Lung (tissue), 12 donors: Measurements from ENCODE around the gene PCBP3. TPM values are rescaled to one million over a fixed set of nuclear protein-coding genes. Genes with fewer than 3 reads are reported as not detected.

Experiments
- ATAC-seq: fragments of 200-7000 bp; cut with Tn5 transposase; one replicate; pipeline ENCODE4 v1.9.1; 2020; ENCODE audit warnings: moderate number of reproducible peaks; ENCODE audit not compliant: insufficient read depth, low FRiP score
- DNase-seq, 3 donors: peaks; one replicate each; pipeline ENCODE4 v3.0.0-alpha.2; 2013 to 2017
- H3K27ac ChIP-seq, 2 donors: one replicate each; pipeline ENCODE4 v1.5.1; 2013; ENCODE audit warnings: mild to moderate bottlenecking in 2 of 2, moderate library complexity in 2 of 2, control low read depth in 1 of 2, inconsistent platforms in 1 of 2, low read depth in 1 of 2, low read length in 1 of 2
- H3K27me3 ChIP-seq, 3 donors: one replicate each; pipeline ENCODE4 v1.5.1; 2013; ENCODE audit warnings: low read length in 2 of 3; ENCODE audit not compliant: control insufficient read depth in 3 of 3, insufficient read depth in 3 of 3
- H3K36me3 ChIP-seq, 4 donors: one replicate each; pipeline ENCODE4 v1.5.1; 2013; ENCODE audit warnings: low read length in 4 of 4, mild to moderate bottlenecking in 1 of 4, moderate library complexity in 1 of 4; ENCODE audit not compliant: control insufficient read depth in 4 of 4, insufficient read depth in 4 of 4
- H3K4me1 ChIP-seq, 5 donors: one replicate each; pipeline ENCODE4 v1.5.1; 2013; ENCODE audit warnings: low read length in 5 of 5, mild to moderate bottlenecking in 2 of 5, moderate library complexity in 1 of 5; ENCODE audit not compliant: control insufficient read depth in 5 of 5, insufficient read depth in 5 of 5
- H3K4me3 ChIP-seq: one replicate; pipeline ENCODE4 v1.5.1; 2013; ENCODE audit warnings: mild to moderate bottlenecking, control low read depth, moderate library complexity
- H3K9ac ChIP-seq, 2 donors: one replicate each; pipeline ENCODE4 v1.5.1; 2013; ENCODE audit warnings: low read length in 2 of 2, control low read depth in 1 of 2; ENCODE audit not compliant: insufficient read depth in 1 of 2
- H3K9me3 ChIP-seq, 4 donors: one replicate each; pipeline ENCODE4 v1.5.1; 2013; ENCODE audit warnings: low read length in 3 of 4, mild to moderate bottlenecking in 1 of 4, moderate library complexity in 1 of 4; ENCODE audit not compliant: control insufficient read depth in 4 of 4, insufficient read depth in 3 of 4
- CTCF ChIP-seq: IDR thresholded peaks from 2 replicates; pipeline ENCODE4 v1.5.1; 2012; ENCODE audit warnings: mild to moderate bottlenecking; ENCODE audit errors: control extremely low read depth, extremely low read depth
- WGBS, 2 donors: extraction: QIAGEN DNeasy Blood & Tissue Kit; methylation state at CpG; one replicate each; pipeline ENCODE4 v1.1.7; 2013; 5-methylcytosine and 5-hydroxymethylcytosine counted together
- polyA plus RNA-seq, 2 donors: library from polyadenylated mRNA; stranded (reverse); fragments of 200-250 nt; gene quantifications; one replicate each; pipeline ENCODE4 v1.2.1, GENCODE V29; 2013
- total RNA-seq, 2 donors: library from RNA; depleted of rRNA in 1 of 2; stranded (reverse); fragments of >200 nt in 1 of 2; gene quantifications; one replicate each; pipeline ENCODE4 v1.2.1, GENCODE V29; 2014 to 2021
- donor health status: control.
- donor health status: control.
- donor health status: Bipolar disorder and iron deficiency.
- donor health status: healthy.
- donor health status: DM: yes; HTN: yes; CAD: no.

The PCBP3 gene
- total and polyA plus RNA-seq, 4 donors: 1.6 to 8.2 (median 3.1) TPM

- Histone ChIP-seq H3K36me3 (no peaks in the 10 kb centered on the region), H3K4me1 (peaks cover 0 to 13% (median 0%) of the 10 kb centered on the region in 5 donors), H3K9me3 (peaks cover 0 to 2% (median 0%) of the 10 kb centered on the region in 4 donors), H3K4me3 (no peak overlapping the region), H3K27me3 (peaks cover 0 to 11% (median 4%) of the 10 kb centered on the region in 3 donors), H3K9ac (no peak overlapping the region), H3K27ac (no peak overlapping the region)
- DNase-seq (peak in 1 of 3 donors; percentile 37), ATAC-seq (no peak)
- 33 to 43% methylated on average over 26 of the region's 26 CpGs for WGBS, 2 donors
- TF ChIP-seq CTCF: no peak
Measured at GRCh38 chr21:45892156-45892915, 248.8 kb downstream of the PCBP3 start.

DNA sequence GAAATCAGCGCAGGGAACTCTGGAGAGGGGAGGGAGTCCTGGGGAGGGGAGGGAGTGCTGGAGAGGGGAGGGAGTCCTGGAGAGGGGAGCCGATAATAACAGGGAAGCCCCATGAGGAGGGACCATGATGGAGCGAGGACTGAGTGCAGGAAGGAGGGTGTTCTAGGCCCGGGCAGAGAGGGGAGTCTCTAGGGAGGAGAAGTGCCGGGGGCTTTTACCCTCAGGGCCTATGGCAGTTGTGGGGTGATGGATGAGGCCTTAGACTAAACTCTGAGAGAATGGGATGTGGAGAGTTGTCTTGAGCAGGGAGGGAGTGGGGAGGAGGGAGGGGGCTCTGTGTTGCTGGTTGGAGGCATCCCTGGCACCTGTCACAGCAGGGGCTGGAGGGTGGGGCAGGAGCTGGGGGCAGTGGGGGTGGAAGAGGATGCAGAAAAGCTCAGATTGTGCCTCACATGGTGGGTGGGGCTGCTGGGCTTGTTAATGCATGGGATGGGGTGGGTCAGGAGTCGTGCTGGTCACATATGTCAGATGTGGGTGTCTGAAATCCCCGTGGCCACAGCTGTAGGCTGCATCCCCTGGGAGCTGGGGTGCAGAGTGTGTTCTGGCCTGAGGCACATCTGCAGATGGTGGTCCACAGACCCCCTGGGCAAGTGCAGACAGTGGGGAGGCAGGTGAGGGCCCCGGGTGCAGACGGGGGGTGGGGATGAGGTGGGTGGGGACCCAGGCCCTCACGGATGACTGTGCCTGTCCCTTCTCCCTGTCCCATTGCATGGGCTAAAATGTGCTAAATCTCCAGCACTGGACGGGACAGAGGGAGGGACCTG lies 249.6 kb downstream of the PCBP3 start:
- Histone ChIP-seq H3K27me3 (peaks cover 0 to 11% (median 4%) of the 10 kb centered on the region in 3 donors), H3K27ac (no peak overlapping the region), H3K4me1 (peaks cover 0 to 12% (median 0%) of the 10 kb centered on the region in 5 donors), H3K36me3 (no peaks in the 10 kb centered on the region), H3K4me3 (no peak overlapping the region), H3K9ac (no peak overlapping the region), H3K9me3 (peaks cover 0 to 2% (median 0%) of the 10 kb centered on the region in 4 donors)
- TF ChIP-seq CTCF: no peak
- ATAC-seq (no peak), DNase-seq (no peak)
- 82 to 92% methylated on average over 10 to 11 of the region's 11 CpGs for WGBS, 2 donors

- ATAC-seq (no peak), DNase-seq (no peak)
- Histone ChIP-seq H3K27ac (no peak overlapping the region), H3K4me1 (peaks cover 0 to 12% (median 0%) of the 10 kb centered on the region in 5 donors), H3K9ac (no peak overlapping the region), H3K27me3 (peaks cover 0 to 8% (median 4%) of the 10 kb centered on the region in 3 donors), H3K36me3 (no peaks in the 10 kb centered on the region), H3K4me3 (no peak overlapping the region), H3K9me3 (peaks cover 0 to 2% (median 0%) of the 10 kb centered on the region in 4 donors)
- no peak for TF ChIP-seq CTCF
- WGBS, 2 donors: 79 to 85% methylated on average over 16 of the region's 16 CpGs
Measured at GRCh38 chr21:45893740-45894449, 250.4 kb downstream of the PCBP3 start.
